Transverse colon (tissue), 4 donors: ENCODE measurements around the gene GPR108. TPM values are rescaled to one million over a fixed set of nuclear protein-coding genes. Genes with fewer than 3 reads are reported as not detected.
A peak's percentile ranks its signal among the peaks of the same experiment; 100 is the strongest.

Experiments used
- DNase-seq: peaks from one replicate; pipeline ENCODE4 v3.0.0-alpha.2; 2019
- H3K27ac ChIP-seq, 4 donors: fragments of 200-600 bp; sonication (generic); 2 replicates each; pipeline ENCODE4 v1.5.1; 2016 to 2018; ENCODE audit warnings: inconsistent platforms in 4 of 4
- H3K27me3 ChIP-seq: fragments of 200-600 bp; sonication (generic); 2 replicates; pipeline ENCODE4 v1.5.1; 2017; ENCODE audit warnings: inconsistent platforms
- H3K36me3 ChIP-seq, 4 donors: fragments of 200-600 bp; sonication (generic); 2 replicates each; pipeline ENCODE4 v1.5.1; 2017 to 2019; ENCODE audit warnings: inconsistent platforms in 4 of 4
- H3K4me1 ChIP-seq, 4 donors: fragments of 200-600 bp; sonication (generic); 2 replicates each; pipeline ENCODE4 v1.5.1; 2017 to 2020; ENCODE audit warnings: inconsistent platforms in 4 of 4
- H3K4me3 ChIP-seq, 4 donors: fragments of 200-600 bp; sonication (generic); 1 replicate in 1 of 4; 2 replicates in 3 of 4; pipeline versions ENCODE4 v1.5.1 to v1.6.1; 2017 to 2019; ENCODE audit warnings: inconsistent platforms in 4 of 4
- H3K9me3 ChIP-seq, 2 donors: fragments of 200-600 bp; sonication (generic); 2 replicates each; pipeline ENCODE4 v1.5.1; 2017 to 2019; ENCODE audit warnings: inconsistent platforms in 2 of 2
- EP300 ChIP-seq: sonication (generic); formaldehyde crosslinking; IDR thresholded peaks from one replicate; pipeline ENCODE4 v1.6.1; 2017; ENCODE audit warnings: antibody characterized with exemption, low read depth
- POLR2A ChIP-seq: fragments of 450-650 bp; IDR thresholded peaks from one replicate; pipeline ENCODE4 v1.6.1; 2016; ENCODE audit warnings: antibody characterized with exemption, mild to moderate bottlenecking, moderate library complexity
- POLR2AphosphoS5 ChIP-seq, 3 donors: sonication (generic); formaldehyde crosslinking; IDR thresholded peaks; one replicate each; pipeline ENCODE4 v1.6.1; 2016; ENCODE audit warnings: antibody characterized with exemption in 3 of 3
- WGBS, 2 donors: methylation state at CpG; one replicate each; pipeline ENCODE4 v1.1.5; 2018; ENCODE audit warnings: low coverage in 1 of 2; 5-methylcytosine and 5-hydroxymethylcytosine counted together
- in situ Hi-C, 4 donors: fragments of 200-750 bp; cut with MboI; loops; one replicate each; pipeline versions ENCODE4 v1.15.0 to v1.15.1; 2017; ENCODE audit warnings: low sequenced_read_pairs in 3 of 4, low pct_ligation_motif_present in 1 of 4, low pct_unique_long_range_greater_than_20kb in 1 of 4
- intact Hi-C: fragments of 100-400 bp; cut with DNase I; formaldehyde crosslinking; loops from one replicate; pipeline ENCODE4 v1.15.1; 2023; ENCODE audit warnings: low total_unique reads
- total RNA-seq, 4 donors: library from RNA; depleted of rRNA; stranded (reverse); fragments of >200 nt; gene quantifications; one replicate each; pipeline ENCODE4 v1.1.0, GENCODE V29; 2016
- TF ChIP-seq, protein P1 (sequence below), 5 experiments: fragments of 200-600 bp in 3 of 5; fragments of 450-650 bp in 2 of 5; sonication (generic) in 3 of 5; IDR thresholded peaks; 1 replicate in 2 of 5; 2 replicates in 3 of 5; pipeline ENCODE4 v1.5.1; 2016 to 2017; ENCODE audit warnings: antibody characterized with exemption in 5 of 5, inconsistent platforms in 3 of 5, mild to moderate bottlenecking in 2 of 5, moderate library complexity in 1 of 5

The GPR108 gene
- total RNA-seq, 4 donors from 2014 or later = 38.0 to 118 (median 90.6) TPM

DNA sequence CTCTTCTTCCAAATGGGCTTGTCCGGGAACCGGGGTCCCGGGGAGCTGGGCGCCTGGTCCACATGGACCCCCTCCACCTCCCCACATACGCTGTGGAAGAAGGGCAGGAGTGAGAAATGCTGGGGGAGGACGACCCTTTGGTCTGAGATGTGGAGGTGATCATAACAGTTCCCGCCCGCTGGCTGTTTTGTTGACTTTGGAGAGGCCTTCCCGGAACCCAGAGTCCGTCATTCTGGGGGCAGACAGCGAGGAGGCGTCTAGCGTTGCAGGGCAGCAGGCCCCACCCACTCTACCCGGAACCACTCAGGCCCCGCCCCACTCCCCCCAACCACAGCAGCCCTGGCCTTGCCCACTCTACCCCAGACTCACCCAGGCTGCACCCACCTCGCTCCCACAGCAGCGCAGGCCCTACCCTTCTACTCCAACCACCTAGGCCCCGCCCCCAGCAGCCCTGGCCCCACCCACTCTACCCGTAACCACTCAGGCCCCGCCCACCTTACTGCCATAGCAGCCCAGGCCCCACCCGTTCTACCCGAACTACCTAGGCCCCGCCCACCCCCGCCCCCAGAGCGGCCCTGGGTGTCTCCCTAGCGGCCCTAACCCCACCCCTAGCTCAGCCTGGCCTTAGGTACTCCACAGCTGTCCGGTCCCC, 7.1 kb downstream of the GPR108 start:
- TF ChIP-seq EP300 (no peak), POLR2AphosphoS5 (IDR thresholded peaks at IDR 0.05) (no peak)
- TF ChIP-seq, protein P1, sequence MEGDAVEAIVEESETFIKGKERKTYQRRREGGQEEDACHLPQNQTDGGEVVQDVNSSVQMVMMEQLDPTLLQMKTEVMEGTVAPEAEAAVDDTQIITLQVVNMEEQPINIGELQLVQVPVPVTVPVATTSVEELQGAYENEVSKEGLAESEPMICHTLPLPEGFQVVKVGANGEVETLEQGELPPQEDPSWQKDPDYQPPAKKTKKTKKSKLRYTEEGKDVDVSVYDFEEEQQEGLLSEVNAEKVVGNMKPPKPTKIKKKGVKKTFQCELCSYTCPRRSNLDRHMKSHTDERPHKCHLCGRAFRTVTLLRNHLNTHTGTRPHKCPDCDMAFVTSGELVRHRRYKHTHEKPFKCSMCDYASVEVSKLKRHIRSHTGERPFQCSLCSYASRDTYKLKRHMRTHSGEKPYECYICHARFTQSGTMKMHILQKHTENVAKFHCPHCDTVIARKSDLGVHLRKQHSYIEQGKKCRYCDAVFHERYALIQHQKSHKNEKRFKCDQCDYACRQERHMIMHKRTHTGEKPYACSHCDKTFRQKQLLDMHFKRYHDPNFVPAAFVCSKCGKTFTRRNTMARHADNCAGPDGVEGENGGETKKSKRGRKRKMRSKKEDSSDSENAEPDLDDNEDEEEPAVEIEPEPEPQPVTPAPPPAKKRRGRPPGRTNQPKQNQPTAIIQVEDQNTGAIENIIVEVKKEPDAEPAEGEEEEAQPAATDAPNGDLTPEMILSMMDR (IDR thresholded peaks at IDR 0.05) = no peak
- peak overlapping the region; percentile 68 to 72 (median 68) for H3K27ac ChIP-seq
- H3K9me3 ChIP-seq = no peaks in the 10 kb centered on the region
- H3K36me3 ChIP-seq = no peaks in the 10 kb centered on the region
- H3K27me3 ChIP-seq = no peaks in the 10 kb centered on the region
- peak overlapping the region; percentile 1 to 28 (median 22) for H3K4me3 ChIP-seq
- 0 to 52% methylated on average over 2 to 17 of the region's 27 CpGs for WGBS, 2 donors
- in situ Hi-C loops = loop anchor here in 2 of 4 donors (10.0 to 25.0 kb wide), 2 partner anchors 132 to 205 kb away; no protein-coding TSS in a partner anchor
- H3K4me1 ChIP-seq = peaks cover 0 to 19% (median 0%) of the 10 kb centered on the region in 4 donors
- intact Hi-C loops = no loop called here
- peak; percentile 94 for DNase-seq

DNA sequence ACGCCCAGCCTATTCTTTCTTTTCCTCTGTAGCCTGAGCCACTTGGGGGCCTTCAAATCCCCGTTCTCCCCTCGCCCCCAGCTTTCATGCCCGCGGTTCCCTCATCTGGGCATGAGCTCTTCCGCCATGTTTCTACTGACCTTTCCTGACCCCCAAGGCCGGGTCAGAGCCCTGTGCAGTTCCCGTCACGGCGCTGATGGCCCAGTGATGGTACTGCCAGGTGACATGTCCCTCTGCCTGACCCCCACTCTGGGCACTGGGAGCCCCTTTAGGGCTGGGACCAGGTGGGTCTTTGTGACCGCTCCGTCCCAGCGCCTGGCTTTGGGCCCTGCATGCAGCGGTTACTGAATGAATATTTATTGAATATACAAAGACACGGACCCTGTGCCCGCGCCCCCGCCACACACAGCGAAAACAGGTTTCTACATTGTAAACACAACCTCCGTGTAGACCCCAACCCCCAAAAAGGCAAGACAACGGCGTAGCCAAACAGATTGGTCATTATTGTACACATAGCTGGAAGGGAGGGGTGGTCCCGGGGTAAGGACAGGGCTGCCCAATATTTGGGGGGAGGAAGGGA, 7.7 kb downstream of the GPR108 start:
- intact Hi-C loops = no loop called here
- no peak for DNase-seq

DNA sequence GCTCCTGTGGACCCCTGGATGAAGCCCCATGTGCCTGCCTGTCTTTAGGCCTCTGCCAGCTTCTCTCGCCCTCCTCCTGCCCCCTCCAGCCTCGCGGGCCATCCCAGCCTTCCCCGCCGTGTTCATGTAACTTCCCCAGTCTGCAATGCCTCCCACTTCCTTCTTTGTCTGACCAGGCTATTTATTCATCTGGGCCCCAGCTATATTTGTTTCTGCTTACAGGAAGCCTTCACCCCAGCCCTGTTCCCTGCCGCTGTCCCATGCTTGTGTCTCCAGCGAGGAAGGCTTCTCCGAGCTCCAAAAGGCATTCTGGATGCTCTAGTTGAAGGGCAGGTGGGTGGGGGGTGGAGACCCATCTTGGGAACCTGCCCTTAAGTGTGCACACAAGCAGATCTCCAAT, 9.0 kb downstream of the GPR108 start:
- Histone ChIP-seq H3K27me3 (no peaks in the 10 kb centered on the region), H3K4me3 (no peak overlapping the region), H3K4me1 (peaks cover 0 to 18% (median 0%) of the 10 kb centered on the region in 4 donors), H3K9me3 (no peaks in the 10 kb centered on the region), H3K36me3 (no peaks in the 10 kb centered on the region), H3K27ac (peak overlapping the region in 1 of 4 donors; percentile 21)
- in situ Hi-C loops (loop anchor here in 2 of 4 donors (25.0 kb wide), 1 partner anchor 134 kb away; no protein-coding TSS in a partner anchor), intact Hi-C loops (no loop called here)
- TF ChIP-seq POLR2A (no peak), EP300 (no peak), POLR2AphosphoS5 (IDR thresholded peaks at IDR 0.05) (no peak)
- TF ChIP-seq, protein P1 (IDR thresholded peaks at IDR 0.05) = no peak
- no peak for DNase-seq
- WGBS, 2 donors = 55% methylated on average over 8 of the region's 8 CpGs; no CpG with 5 or more reads in 1 of the 2 donors

More for the DNA sequence above, 7.7 kb downstream of the GPR108 start:
- Histone ChIP-seq H3K27me3 (no peaks in the 10 kb centered on the region), H3K4me1 (peaks cover 0 to 17% (median 0%) of the 10 kb centered on the region in 4 donors), H3K36me3 (no peaks in the 10 kb centered on the region), H3K27ac (peak overlapping the region; percentile 68 to 72 (median 68)), H3K9me3 (no peaks in the 10 kb centered on the region), H3K4me3 (peak overlapping the region; percentile 1 to 28 (median 22))
- WGBS, 2 donors = 84 to 88% methylated on average over 16 to 23 of the region's 23 CpGs
- TF ChIP-seq POLR2A (no peak), EP300 (no peak), POLR2AphosphoS5 (IDR thresholded peaks at IDR 0.05) (no peak)
- TF ChIP-seq, protein P1 (IDR thresholded peaks at IDR 0.05) = no peak
- in situ Hi-C loops = loop anchor here in 2 of 4 donors (10.0 to 25.0 kb wide), 2 partner anchors 133 to 205 kb away; no protein-coding TSS in a partner anchor

DNA sequence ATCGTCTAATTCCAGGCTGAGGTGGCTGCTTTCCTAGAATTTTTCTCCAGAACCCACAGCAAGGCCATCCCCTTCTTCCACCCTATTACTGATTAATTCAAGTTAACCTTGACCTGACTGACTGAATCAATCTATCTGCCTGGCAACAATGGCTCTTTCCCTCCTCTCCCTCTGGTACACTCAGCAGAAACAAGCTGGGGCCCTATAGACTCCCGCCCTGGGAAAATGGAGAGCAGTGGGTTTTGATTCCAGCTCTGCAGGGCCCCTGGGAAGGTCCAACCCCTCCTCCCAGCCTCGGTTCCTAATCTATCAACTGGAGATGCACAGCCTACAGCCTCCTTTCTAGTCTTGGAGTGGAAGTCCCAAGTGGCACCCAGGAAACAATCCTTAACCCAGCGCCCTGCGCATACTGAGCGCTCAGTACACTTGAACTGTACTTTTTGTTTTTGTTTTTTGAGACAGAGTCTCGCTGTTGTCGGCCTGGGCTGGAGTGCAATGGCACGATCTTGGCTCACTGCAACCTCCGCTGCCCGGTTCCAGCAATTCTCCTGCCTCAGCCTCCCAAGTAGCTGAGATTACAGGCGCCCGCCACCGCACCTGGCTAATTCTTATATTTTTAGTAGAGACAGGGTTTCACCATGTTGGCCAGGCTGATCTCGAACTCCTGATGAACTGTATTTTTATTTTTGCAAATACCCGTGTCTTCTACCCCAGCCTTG, 11.7 kb downstream of the GPR108 start:
- no peaks in the 10 kb centered on the region for H3K36me3 ChIP-seq
- no peak overlapping the region for H3K4me3 ChIP-seq
- H3K27me3 ChIP-seq = no peaks in the 10 kb centered on the region
- no peak for DNase-seq
- TF ChIP-seq, protein P1 (IDR thresholded peaks at IDR 0.05) = no peak
- H3K4me1 ChIP-seq = peaks cover 0 to 28% (median 0%) of the 10 kb centered on the region in 4 donors
- H3K9me3 ChIP-seq = no peaks in the 10 kb centered on the region
- intact Hi-C loops = no loop called here
- WGBS, 2 donors = 89 to 94% methylated on average over 9 to 16 of the region's 16 CpGs
- no peak overlapping the region for H3K27ac ChIP-seq
- in situ Hi-C loops = loop anchor here in 2 of 4 donors (25.0 kb wide), 1 partner anchor 137 kb away; no protein-coding TSS in a partner anchor
